ENCODE results near the gene MRPS6. TPM values are rescaled to one million over a fixed set of nuclear protein-coding genes. Genes with fewer than 3 reads are reported as not detected.

MRPS6 gene
- total RNA-seq, 1 experiment from 2014 or later = 115 TPM

GRCh38 chr21:34191876-34192275 lies 118.5 kb downstream of the MRPS6 start:
- no peak overlapping the region for H3K4me3 ChIP-seq (ENCODE audit: low read depth, low read length, poor library complexity, severe bottlenecking)
- CTCF ChIA-PET = no interaction called here
- no peaks in the 10 kb centered on the region for H3K27me3 ChIP-seq (replicated peaks; ENCODE audit: insufficient read depth, low read depth, low read length, poor library complexity)
- H3K4me1 ChIP-seq (ENCODE audit: insufficient read depth, low read length, poor library complexity, severe bottlenecking) = no peaks in the 10 kb centered on the region
- intact Hi-C loops (cut with micrococcal nuclease; ENCODE audit: unreplicated experiment) = no loop called here
- H3K36me3 ChIP-seq (ENCODE audit: insufficient read depth, low read length, poor library complexity, severe bottlenecking) = no peaks in the 10 kb centered on the region
- DNase-seq (ENCODE audit: low spot score) = no peak
- no peak overlapping the region for H3K27ac ChIP-seq (ENCODE audit: low read depth, low read length, poor library complexity, severe bottlenecking)
- no TSS peak for BruUV-seq (replicated peaks)
- no peak for TF ChIP-seq EZH2 (IDR thresholded peaks at IDR 0.05; ENCODE audit: borderline replicate concordance, low read depth, low read length, poor library complexity, severe bottlenecking)
- POLR2A ChIA-PET (ENCODE audit: low non-redundant PET) = no interaction called here
- no peaks in the 10 kb centered on the region for H3K9me3 ChIP-seq (ENCODE audit: low read depth, low read length, poor library complexity, severe bottlenecking)

Other genes starting within 250 kb of the MRPS6 start
- gene ATP5PO, start 157.8 kb upstream of the MRPS6 start, total RNA-seq (2021) = 254 and 255 TPM in 2 replicates
- 18.4 and 20.5 TPM in 2 replicates for gene SLC5A3, start within 50 bp of the MRPS6 start, total RNA-seq (2021)